Stimulated activated CD8-positive, alpha-beta memory T cell treated with anti-CD3 and anti-CD28 coated beads, Interleukin-2, amount 100 ng/mL, for 48 hours (primary cell): Measurements from ENCODE around the gene UBASH3B.
A peak's percentile ranks its signal among the peaks of the same experiment; 100 is the strongest.
"Not testable (repeated sequence)": the region's sequence is repeated elsewhere in the genome, so short reads cannot be mapped to it uniquely, and the experiment has no call there.

Experiments
- DNase-seq, 2 donors: peaks; one replicate each; pipeline ENCODE4 v3.0.0-alpha.2; 2020; ENCODE audit warnings: low read depth in 2 of 2

UBASH3B gene

DNA sequence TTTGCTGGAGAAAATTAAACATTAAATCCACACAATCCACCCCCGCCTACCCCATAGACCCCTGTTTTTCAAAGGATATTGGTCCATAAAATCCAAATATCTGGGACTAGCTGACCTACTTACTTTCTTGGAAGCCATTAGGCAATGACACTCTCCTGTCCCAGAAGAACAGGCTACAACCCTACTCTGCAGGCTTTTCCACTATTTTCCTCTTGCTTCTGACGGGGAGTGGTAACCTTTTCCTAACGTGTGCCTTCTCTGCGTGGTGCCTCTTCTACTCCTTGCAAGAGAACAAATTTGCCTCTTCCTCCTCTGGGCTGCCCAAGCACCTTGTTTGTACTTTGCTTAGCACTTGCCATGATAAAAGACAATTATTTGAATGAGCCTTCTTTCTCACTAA, 51.6 kb downstream of the UBASH3B start:
- DNase-seq: no peak

DNA sequence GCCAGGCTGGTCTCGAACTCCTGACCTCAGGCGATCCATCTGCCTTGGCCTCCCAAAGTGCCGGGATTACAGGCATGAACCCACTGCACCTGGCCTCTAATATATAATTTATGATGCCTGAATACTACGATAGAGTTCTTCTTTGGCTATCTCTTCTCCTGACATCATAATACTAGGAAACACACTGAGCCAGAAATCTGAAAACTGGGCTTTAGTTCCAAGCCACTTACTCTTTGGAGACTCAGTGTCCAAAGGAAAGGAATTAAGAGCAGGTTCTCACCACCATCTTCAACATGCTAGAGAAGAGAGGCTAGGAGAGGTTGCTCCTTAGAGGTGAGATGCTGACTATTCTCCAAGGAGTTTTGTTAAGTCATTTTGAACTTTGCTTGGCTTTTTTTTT, 52.4 kb downstream of the UBASH3B start:
- no peak for DNase-seq

DNA sequence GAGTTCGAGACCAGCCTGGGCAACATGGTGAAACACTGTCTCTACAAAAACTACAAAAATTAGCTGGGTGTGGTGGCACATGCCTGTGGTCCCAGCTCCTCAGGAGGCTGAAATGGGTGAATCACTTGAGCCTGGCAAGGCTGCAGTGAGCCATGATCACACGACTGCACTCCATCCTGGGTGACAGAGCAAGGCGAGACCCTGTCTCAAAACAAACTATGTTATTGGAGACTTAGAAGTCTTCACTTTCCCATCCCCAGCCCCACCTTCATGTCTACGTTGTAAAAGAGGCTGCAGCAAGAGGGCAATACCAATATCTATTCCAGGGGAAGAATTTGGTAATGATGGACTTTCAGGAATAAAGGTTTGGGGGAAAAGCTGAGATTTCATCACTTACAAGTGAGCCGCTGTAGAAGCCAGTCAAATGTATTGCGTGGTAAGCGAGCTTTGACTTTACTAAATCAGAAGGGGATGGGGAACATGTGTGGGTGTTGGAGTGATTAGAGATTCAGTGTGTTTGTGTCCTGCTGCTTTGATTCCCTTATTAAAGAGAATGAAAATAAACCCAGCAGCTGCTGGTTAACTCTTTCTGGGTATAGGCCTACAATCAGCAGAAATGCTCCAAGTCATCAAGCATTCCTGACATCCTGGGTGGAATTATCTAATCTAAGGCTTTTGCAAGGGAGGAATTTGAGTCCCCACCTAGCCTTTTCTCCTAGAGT, 53.7 kb downstream of the UBASH3B start:
- DNase-seq: no peak

DNA sequence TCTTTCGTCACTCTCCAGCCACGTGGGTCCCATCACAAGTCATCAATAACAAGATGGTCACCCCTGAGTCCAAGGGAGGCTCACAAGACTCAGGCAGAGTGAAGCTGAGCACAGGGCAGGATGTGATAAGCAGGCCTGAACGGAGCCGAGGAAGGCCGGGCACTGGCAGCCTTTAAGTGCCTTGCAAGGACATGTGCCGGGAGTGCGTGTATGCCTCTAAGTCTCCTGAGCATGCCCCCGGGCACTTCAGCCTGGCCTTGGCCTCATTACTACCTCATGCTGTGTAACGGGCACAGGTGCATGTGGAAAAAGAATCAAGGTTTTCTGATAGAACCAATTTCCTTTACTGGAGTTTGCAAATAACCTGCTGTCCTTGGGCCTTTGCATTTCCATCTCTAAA, 55.8 kb downstream of the UBASH3B start:
- no peak for DNase-seq

DNA sequence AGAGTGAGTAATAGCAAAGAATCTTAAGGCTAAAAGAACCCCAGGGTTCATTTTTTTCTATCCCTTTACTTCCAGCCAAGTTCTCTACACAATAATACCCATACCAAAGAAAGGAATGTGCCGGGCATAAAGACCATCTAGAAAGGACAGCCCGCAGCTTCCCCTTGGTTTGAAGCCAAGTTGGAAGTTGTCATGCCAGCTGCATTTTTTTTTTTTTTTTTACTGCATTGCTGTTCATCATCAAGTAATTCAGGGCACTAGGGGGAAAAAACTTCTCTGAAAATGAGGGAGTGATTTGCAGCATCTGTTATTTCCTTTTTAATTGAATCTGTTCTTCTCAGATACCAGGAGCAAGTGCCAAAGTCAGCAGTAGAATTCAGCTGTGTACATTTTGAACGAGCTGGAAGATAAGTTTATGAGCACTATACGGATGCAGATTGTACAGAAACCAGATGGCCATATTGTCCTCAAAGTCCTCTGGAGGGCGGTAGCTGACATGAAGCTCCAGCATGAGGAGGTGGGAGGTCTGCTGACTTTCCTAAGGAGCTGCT, 56.4 kb downstream of the UBASH3B start:
- no peak for DNase-seq

DNA sequence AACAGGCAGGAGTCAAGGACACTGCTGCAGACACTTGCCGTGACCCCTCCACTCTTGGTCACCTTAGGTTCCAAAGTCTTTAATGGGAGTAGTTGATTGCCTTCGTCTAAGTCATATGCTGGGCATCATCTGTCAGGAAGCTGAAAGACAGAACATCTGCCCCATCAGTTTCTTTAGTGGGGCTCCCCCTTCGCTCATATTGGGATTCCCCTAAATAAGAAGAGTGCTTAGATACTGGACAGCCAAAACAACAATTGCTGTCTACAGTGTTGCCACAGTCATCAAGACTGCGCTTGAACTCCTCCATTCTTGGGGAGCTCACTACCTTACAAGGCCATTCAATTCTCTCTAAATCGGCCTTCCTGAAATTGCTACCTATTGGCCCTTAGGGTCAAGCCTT, 58.5 kb downstream of the UBASH3B start:
- DNase-seq: no peak

DNA sequence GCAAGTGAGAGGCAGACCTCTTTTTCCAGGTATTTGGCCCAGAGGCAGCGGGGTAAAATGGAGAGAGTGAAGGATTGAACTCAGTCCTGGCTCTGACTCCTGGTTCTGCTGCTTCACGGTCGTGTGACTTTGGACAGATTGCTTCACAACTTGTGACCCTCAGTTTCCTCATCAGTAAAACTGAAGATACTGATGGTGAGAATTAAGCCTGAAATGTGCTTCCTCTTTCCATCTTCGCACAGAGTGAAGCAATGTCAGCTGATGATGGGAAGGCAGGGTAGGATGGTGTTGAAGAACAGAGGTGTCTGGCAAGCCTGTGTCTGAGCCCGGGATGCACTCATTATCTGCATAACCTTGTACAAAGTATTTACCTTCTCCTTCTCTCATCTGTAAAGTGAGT, 59.0 kb downstream of the UBASH3B start:
- DNase-seq: no peak

DNA sequence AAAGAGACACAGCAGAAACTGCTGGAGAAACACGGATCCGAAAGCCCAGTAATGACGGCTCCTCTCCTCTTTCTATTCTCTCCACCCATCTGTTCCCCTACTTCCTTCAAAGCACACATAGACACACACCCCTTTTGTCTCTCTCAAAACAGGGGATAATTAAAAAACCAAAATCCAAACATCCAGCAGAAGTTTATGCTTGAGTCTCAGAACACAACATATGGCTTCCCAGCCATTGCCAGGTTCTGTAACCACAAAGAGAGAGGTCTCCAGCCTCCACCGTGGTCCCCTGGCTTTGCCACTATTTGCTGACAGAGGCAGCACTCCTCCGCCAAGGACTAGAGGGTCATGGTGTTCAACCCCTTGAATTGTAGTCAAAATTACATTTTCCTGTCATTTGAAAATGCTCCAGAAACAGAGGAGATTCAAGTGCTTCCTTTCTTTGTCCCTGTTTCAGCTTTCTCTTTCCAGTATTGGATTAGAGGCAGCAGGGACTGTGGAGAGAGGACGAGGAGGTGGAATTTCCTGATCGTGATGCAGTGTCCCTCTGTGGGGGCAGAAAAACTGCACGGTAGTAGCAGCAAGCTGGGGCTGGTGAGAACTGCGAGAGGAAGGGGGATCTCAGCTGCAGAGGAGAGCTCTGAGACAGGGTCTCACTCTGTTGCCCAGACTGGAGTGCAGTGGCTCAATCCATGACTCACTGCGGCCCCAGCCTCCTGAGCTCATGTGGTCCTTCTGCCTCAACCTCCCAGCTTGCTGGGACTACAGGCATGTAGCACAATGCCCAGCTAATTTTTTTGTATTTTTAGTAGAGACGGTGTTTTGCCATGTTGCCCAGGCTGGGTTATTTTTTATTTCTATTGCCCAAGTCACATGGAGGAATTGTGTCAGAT, 60.3 kb downstream of the UBASH3B start:
- DNase-seq: no peak

DNA sequence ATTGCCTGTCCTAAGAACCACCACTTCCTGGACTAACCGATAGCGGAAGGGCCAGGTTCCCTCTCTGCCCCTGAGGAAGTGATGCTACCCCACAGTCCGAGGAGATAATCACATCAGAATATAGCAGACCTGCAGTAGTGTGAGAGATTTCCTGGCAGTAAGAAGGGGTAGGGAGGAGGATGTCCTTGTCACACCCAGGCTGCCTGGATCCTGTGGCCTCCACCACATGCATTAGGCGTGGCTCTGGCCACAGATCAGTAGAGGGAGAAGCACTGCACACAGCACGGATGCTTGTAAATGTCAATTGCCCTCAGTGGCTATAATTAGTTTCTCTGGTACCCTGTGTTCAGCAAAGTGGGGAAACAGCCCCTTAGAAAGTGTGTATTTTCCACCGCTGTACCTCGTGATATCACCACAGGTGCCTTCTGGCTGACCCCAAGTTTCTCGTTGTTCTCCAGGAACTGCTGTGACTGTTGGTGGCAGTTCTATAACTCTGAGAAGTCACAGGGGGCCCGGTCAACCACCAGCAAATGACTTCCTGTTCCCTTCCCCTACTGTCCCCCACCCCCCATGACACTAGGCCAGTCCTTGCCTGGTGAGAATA, 61.8 kb downstream of the UBASH3B start:
- peak; percentile 45 to 64 for DNase-seq

DNA sequence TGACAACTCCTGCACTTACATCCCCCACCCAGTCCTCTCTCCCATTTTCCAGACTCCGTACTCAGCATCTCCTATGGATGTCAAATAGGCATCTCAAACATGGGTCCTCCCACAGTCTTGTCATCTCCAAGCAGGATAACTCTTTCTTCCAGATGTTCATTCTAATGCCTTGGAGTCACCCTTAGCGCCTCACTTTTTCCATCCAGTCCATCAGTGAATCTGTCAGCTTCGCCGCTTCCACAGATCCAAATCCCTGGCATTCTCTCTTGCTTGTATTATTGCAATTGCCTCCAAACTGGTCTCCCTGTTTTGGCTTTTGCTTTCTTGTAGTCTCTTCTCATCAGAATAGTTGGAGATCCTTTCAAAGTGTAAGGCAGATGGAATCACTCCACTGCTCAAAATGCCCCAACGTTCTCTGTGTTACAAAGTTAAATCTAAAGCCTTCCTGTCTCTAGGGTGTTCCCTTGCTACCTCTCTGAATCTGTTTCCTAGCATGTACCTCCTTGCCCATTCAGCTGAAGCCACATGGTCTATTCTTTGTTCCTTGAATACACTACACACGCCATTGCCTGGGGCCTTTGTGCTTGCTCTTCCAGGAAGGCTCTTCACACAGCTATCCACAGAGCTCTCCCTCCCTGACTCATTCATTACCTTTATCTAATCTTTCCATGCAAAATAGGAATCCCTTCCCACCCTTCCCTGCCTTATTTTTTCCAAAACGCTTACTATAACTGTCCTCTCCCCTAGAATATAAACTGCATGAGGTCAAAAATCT, 64.8 kb downstream of the UBASH3B start:
- DNase-seq: no peak

DNA sequence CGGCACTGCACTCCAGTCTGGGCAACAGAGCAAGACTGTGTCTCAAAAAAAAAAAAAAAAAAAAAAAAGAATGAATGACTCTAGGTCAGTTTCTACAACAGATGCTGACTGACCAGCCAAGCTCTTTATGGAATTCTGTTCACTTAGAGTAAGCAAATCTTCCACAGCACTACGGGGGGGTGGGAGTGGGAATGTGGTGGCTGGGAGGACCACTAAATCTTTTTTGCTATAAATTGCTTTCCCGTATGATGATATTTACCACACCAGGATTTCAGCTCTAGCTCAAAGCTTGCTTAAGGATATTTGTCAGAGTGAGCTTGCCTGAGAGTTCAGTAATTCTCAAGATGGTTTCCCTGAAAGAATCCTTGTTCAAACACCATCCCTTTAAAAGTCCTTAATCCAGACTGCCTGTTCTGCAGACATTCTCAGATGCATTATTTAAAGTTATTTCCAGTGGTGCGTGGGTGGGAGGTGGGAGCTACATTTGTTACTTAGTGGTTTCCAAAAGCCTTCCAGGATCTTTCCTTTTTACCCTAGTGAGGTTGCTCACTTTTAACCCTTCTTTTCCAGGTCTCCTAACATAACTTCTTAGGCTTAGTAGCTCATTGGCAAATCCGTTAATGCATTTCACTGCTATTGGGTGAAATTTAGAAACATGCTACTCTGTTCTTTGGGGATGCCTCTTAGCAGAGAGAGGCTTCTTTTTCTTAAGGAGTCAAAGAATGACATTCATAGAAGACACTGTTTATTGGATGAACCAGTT, 65.9 kb downstream of the UBASH3B start:
- no peak for DNase-seq

DNA sequence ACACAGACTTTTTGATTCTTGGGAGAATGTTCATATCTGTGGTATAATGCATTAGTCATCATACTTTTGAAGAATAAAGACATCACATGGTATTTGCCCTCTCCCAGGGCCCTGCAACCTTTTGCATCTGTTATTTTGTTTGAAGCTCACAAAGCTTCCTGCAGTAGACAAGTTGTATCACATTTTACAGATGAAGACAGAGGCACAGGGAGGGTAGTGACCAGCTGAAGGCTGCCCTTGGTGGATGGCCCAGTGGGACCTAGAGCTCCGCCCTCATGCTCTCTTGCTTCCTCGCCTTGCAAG, 66.4 kb downstream of the UBASH3B start:
- DNase-seq: no peak

DNA sequence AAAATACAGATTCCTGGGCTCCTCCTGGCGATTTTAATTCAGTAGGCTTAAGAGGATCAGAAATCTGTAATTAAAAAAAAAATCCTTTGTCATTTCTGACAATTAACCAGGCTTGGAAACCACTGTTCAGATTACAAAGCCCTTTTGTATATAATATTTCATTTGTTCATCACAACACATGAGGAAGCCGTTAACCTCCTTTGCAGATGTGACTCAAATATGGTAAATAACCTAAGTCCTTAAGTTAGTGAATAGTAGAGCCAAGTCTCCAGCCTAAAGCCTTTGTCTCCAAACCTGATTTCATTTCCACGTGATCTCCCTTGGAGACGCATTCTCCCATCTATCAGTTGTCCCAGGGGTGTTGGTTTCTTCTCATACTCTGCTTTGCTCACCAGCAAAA, 67.6 kb downstream of the UBASH3B start:
- DNase-seq: no peak

DNA sequence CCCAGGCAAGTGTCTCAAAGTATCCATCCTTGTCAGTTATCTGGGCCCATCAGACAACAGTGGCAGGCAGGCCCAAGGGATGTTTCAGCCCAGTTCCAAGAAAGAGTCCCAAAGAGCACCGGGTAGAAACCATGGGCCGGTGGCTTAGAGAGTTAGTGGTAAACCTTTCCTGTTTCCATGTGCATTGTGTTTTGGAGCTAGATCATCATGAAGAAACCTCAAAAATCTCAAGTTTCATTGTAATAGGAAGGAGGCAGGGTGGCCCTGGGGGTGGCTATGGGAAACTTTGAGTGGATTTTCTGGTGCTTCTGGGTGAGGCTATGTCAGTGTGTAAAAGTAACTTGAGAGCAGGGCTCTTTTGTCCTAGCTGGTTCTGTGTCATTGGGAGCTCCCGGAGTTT, 68.1 kb downstream of the UBASH3B start:
- DNase-seq: peak in 1 of 2 donors; percentile 45

DNA sequence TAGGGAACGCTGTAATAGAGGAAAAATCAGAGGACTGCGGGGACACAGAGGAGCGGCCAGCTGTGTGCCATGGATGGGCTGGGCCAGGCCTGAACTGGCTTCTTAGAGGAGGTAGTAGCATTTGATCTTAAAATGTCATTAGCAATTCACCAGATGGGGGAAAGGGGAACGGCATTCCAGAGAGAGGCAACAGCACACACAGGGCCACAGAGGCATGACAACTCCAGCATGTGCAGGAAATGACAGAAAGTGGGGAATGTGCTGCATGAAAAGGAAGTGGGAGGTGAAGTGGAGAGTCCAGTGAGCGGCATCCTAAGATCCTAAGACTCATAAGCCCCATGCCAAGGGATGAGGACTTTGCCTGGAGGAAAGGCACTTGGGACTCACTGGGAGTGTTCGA, 69.0 kb downstream of the UBASH3B start:
- DNase-seq: no peak

DNA sequence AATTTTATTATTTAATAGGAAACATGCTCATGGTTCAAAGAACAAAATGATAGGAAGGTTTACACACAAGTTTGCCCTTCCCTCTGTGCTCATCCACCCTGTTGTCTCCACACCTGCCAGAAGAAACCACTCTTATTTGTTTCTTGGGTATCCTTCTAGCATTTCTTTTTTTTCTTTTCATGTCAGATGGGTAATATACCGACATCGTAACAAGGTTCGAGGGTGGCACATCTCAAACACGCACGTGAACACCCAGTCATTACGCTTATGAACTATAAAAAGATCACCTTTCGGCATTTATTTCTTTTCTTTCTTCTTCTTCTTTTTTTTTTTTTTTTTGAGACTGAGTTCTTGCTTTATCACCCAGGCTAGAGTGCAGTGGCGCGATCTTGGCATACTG, 70.5 kb downstream of the UBASH3B start:
- no peak for DNase-seq

DNA sequence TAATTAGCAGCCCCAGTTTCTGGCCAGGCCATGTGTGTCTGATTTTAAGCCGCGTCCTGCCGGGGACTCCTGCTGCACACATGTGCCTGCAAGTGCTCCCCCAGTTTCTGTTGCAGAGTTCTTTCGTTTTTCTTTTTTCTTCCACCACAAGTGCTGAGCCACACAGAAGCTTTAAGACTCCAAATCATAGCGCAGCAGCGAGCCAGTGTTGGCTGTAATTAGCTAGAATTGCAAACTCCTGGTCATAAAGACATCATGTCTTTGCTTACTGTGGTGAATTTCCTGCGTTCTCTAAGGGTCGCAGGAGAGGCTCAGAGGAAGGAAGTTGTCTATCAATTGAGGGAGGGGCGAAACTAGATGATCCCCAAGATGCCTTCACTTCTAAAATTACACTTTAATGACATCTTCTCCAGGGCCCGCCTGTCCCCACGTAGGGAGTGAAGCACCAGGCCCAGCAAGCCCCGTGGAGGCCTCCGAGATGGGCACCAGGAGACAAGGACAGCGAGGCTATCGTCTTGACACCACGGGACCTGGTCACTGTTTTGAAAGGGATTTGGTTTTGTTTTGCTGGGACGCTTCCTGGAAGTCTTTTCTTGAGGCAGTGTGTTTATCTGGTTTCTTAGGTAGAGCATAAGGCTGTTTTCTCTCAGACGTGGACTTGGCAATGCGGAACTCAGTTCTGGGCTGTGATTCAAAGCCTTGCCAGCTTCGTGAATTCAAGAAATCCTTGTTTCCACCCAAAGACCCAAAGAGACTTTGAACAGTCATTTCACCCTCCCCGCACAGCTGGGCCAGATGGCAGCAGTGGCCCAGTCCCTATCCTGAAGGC, 71.8 kb downstream of the UBASH3B start:
- DNase-seq: no peak

DNA sequence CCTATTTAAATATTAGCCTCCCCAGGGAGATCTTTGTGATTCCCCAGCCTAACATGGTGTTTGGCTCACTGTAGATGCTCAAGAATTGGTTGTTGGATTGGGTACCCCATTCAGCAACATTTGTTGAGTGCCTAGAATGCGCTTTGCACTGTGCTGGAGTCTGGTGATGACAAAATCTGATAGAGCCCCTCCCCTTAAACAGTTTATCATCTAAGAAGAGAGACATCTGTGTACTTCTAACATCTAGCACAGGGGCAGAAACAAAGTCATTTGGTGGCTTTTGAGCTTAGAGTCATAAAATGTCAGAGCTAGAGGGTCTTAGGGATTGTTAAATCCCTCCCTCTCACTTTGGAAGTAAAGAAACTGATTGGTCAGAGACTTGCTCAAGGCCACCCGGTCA, 73.0 kb downstream of the UBASH3B start:
- DNase-seq: no peak

DNA sequence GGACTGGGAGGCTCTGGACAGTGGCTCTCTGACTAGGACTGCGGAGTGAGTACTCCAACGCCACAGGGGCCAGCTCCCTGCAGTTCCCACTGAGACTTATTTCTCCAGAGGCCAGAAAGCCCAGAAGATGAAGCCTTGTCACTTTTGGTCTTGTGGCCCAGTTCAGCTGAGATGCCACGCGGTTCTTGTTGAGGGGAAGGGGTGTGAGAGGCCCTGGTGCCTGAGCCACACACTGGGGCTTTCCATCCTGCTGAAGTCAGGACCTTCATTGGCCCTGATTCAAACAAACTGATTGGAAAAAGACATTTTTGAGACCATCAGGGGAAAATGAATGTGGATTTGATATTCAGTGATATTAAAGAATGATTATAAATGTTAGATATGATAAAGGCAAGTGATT, 73.6 kb downstream of the UBASH3B start:
- DNase-seq: no peak

DNA sequence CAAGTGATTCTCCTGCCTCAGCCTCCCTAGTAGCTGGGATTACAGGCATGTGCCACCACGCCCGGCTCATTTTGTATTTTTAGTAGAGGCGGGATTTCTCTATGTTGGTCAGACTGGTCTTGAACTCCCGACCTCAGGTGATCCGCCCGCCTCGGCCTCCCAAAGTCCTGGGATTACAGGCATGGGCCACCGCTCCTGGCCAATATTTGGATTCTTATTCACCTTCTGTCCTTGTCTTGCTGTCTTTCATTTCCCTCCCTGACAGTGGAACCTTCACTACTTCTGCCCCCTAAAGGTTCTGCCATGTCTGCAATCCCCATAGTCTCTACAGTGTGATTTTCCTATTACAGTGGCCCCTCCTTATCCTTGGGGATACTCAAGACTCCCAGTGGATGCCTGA, 75.2 kb downstream of the UBASH3B start:
- not testable (repeated sequence) for DNase-seq
